GM18502 (cell line): Measurements from ENCODE around the gene C22orf42.
"Not testable (repeated sequence)": the region's sequence is repeated elsewhere in the genome, so short reads cannot be mapped to it uniquely, and the experiment has no call there.

Source experiments
- ATAC-seq: cut with Tn5 transposase; IDR thresholded peaks from one replicate; pipeline ENCODE4 v1.9.1; 2021; ENCODE audit warnings: mild to moderate bottlenecking; ENCODE audit not compliant: unreplicated experiment, poor library complexity

Gene C22orf42

GRCh38 chr22:32191021-32191420 is 31.9 kb upstream of the C22orf42 start:
- not testable (repeated sequence) for ATAC-seq

GRCh38 chr22:32185821-32186220 is 26.7 kb upstream of the C22orf42 start:
- ATAC-seq: no peak

- no peak for ATAC-seq
Measured at GRCh38 chr22:32183625-32184024, 24.5 kb upstream of the C22orf42 start.

- no peak for ATAC-seq
Measured at GRCh38 chr22:32181043-32181442, 21.9 kb upstream of the C22orf42 start.

GRCh38 chr22:32177221-32177765 is 18.2 kb upstream of the C22orf42 start:
- no peak for ATAC-seq

- no peak for ATAC-seq
Measured at GRCh38 chr22:32175683-32176644, 16.9 kb upstream of the C22orf42 start.

GRCh38 chr22:32175115-32175514 is 16.0 kb upstream of the C22orf42 start:
- ATAC-seq: no peak

- no peak for ATAC-seq
Measured at GRCh38 chr22:32165681-32166080, 6.6 kb upstream of the C22orf42 start.

GRCh38 chr22:32164075-32164860 is 5.2 kb upstream of the C22orf42 start:
- ATAC-seq: no peak

- not testable (repeated sequence) for ATAC-seq
Measured at GRCh38 chr22:32160411-32160810, 1.3 kb upstream of the C22orf42 start.

- not testable (repeated sequence) for ATAC-seq
Measured at GRCh38 chr22:32157632-32158031, 1.5 kb downstream of the C22orf42 start.

- ATAC-seq: not testable (repeated sequence)
Measured at GRCh38 chr22:32154727-32155126, 4.4 kb downstream of the C22orf42 start.

- not testable (repeated sequence) for ATAC-seq
Measured at GRCh38 chr22:32151641-32152040, 7.5 kb downstream of the C22orf42 start.

- not testable (repeated sequence) for ATAC-seq
Measured at GRCh38 chr22:32150647-32151046, 8.5 kb downstream of the C22orf42 start.

- ATAC-seq: not testable (repeated sequence)
Measured at GRCh38 chr22:32148372-32148771, 10.7 kb downstream of the C22orf42 start.

GRCh38 chr22:32147128-32147527 is 12.0 kb downstream of the C22orf42 start:
- not testable (repeated sequence) for ATAC-seq

- ATAC-seq: no peak
Measured at GRCh38 chr22:32144496-32145274, 14.4 kb downstream of the C22orf42 start.

GRCh38 chr22:32142600-32142999 is 16.5 kb downstream of the C22orf42 start:
- no peak for ATAC-seq

GRCh38 chr22:32140688-32141087 is 18.4 kb downstream of the C22orf42 start:
- ATAC-seq: not testable (repeated sequence)

GRCh38 chr22:32138576-32138975 is 20.5 kb downstream of the C22orf42 start:
- ATAC-seq: not testable (repeated sequence)
